ENCODE results near the gene SGCD. TPM values are rescaled to one million over a fixed set of nuclear protein-coding genes. Genes with fewer than 3 reads are reported as not detected.
"Not testable (repeated sequence)": the region's sequence is repeated elsewhere in the genome, so short reads cannot be mapped to it uniquely, and the experiment has no call there.

The SGCD gene
- total RNA-seq, 4 donors from 2014 or later = 1.1 to 8.2 (median 4.4) TPM

GRCh38 chr5:156654444-156654843 lies 327.5 kb downstream of the SGCD start:
- no peak for ATAC-seq (ENCODE audit: low FRiP score)
- DNase-seq (ENCODE audit: low spot score) = no peak
- TF ChIP-seq CTCF (IDR thresholded peaks at IDR 0.05) = no peak

- ATAC-seq (ENCODE audit: low FRiP score) (no peak), DNase-seq (ENCODE audit: low spot score) (no peak)
- no peak for TF ChIP-seq CTCF (IDR thresholded peaks at IDR 0.05)
These were observed 328.8 kb downstream of the SGCD start for GRCh38 chr5:156655732-156656131.

GRCh38 chr5:156664832-156665231 lies 337.9 kb downstream of the SGCD start:
- ATAC-seq (ENCODE audit: low FRiP score); DNase-seq (ENCODE audit: low spot score): not testable (repeated sequence)

GRCh38 chr5:156666686-156667085 lies 339.7 kb downstream of the SGCD start:
- DNase-seq (ENCODE audit: low spot score); ATAC-seq (ENCODE audit: low FRiP score): not testable (repeated sequence)

GRCh38 chr5:156667616-156668015 lies 340.7 kb downstream of the SGCD start:
- ATAC-seq (ENCODE audit: low FRiP score) (no peak), DNase-seq (ENCODE audit: low spot score) (no peak)

GRCh38 chr5:156669416-156669815 lies 342.5 kb downstream of the SGCD start:
- no peak for TF ChIP-seq CTCF (IDR thresholded peaks at IDR 0.05)
- DNase-seq (ENCODE audit: low spot score) (no peak), ATAC-seq (ENCODE audit: low FRiP score) (no peak)

More at GRCh38 chr5:156667616-156668015, 340.7 kb downstream of the SGCD start:
- TF ChIP-seq CTCF (IDR thresholded peaks at IDR 0.05) = no peak

- DNase-seq (ENCODE audit: low spot score) = no peak
- TF ChIP-seq CTCF (IDR thresholded peaks at IDR 0.05) = no peak
- ATAC-seq (ENCODE audit: low FRiP score) = no peak
These were observed 343.7 kb downstream of the SGCD start for GRCh38 chr5:156670615-156671014.

- DNase-seq (ENCODE audit: low spot score) (no peak), ATAC-seq (ENCODE audit: low FRiP score) (no peak)
- no peak for TF ChIP-seq CTCF (IDR thresholded peaks at IDR 0.05)
These were observed 348.4 kb downstream of the SGCD start for GRCh38 chr5:156675395-156675794.
